ENCODE measurements around the gene MAGEA6. TPM values are rescaled to one million over a fixed set of nuclear protein-coding genes. Genes with fewer than 3 reads are reported as not detected.
"Not testable (repeated sequence)": the region's sequence is repeated elsewhere in the genome, so short reads cannot be mapped to it uniquely, and the experiment has no call there.

MAGEA6 gene
- total RNA-seq, 1 donor from 2014 or later: 0.70 TPM

DNA sequence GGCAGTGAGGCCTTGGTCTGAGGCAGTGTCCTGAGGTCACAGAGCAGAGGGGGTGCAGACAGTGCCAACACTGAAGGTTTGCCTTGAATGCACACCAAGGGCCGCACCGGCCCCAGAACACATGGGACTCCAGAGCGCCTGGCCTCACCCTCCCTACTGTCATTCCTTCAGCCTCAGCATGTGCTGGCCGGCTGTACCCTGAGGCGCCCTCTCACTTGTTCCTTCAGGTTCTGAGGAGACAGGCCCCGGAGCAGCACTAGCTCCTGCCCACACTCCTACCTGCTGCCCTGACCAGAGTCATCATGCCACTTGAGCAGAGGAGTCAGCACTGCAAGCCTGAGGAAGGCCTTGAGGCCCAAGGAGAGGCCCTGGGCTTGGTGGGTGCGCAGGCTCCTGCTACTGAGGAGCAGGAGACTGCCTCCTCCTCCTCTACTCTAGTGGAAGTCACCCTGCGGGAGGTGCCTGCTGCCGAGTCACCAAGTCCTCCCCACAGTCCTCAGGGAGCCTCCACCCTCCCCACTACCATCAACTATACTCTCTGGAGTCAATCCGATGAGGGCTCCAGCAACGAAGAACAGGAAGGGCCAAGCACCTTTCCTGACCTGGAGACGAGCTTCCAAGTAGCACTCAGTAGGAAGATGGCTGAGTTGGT is 33.5 kb downstream of the MAGEA6 start:
- no peaks in the 10 kb centered on the region for H3K79me2 ChIP-seq (ENCODE audit: insufficient read depth, low read length)
- DNase-seq (ENCODE audit: low read depth): no peak
- TF ChIP-seq, protein P1, sequence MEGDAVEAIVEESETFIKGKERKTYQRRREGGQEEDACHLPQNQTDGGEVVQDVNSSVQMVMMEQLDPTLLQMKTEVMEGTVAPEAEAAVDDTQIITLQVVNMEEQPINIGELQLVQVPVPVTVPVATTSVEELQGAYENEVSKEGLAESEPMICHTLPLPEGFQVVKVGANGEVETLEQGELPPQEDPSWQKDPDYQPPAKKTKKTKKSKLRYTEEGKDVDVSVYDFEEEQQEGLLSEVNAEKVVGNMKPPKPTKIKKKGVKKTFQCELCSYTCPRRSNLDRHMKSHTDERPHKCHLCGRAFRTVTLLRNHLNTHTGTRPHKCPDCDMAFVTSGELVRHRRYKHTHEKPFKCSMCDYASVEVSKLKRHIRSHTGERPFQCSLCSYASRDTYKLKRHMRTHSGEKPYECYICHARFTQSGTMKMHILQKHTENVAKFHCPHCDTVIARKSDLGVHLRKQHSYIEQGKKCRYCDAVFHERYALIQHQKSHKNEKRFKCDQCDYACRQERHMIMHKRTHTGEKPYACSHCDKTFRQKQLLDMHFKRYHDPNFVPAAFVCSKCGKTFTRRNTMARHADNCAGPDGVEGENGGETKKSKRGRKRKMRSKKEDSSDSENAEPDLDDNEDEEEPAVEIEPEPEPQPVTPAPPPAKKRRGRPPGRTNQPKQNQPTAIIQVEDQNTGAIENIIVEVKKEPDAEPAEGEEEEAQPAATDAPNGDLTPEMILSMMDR (IDR thresholded peaks at IDR 0.05; ENCODE audit: insufficient read depth, low read depth, low read length): no peak
- no peak for TF ChIP-seq EZH2 (IDR thresholded peaks at IDR 0.05; ENCODE audit: insufficient read depth, low read length)
- no peak overlapping the region for H3K9ac ChIP-seq (ENCODE audit: low read length)
- no peaks in the 10 kb centered on the region for H3K9me3 ChIP-seq (ENCODE audit: insufficient read depth, low read depth, low read length)
- Mint-ChIP-seq H3K27me3 (ENCODE audit: low read depth, unreplicated experiment) (no peaks in the 10 kb centered on the region), H3K9me3 (ENCODE audit: unreplicated experiment) (no peaks in the 10 kb centered on the region), H3K27ac (ENCODE audit: unreplicated experiment) (no peak overlapping the region), H3K4me1 (ENCODE audit: low read depth, unreplicated experiment) (no peaks in the 10 kb centered on the region), H3K36me3 (ENCODE audit: low read depth, unreplicated experiment) (no peaks in the 10 kb centered on the region), H3K4me3 (ENCODE audit: unreplicated experiment) (no peak overlapping the region)
- H3K4me1 ChIP-seq (ENCODE audit: insufficient read depth, low read length): no peaks in the 10 kb centered on the region
- H3K27ac ChIP-seq (ENCODE audit: low read depth, low read length): no peak overlapping the region
- FAIRE-seq: no peak
- H3K36me3 ChIP-seq (ENCODE audit: insufficient read depth, low read length): no peaks in the 10 kb centered on the region
- H3K27me3 ChIP-seq (ENCODE audit: insufficient read depth, low read length): no peaks in the 10 kb centered on the region
- no peak overlapping the region for H2AFZ ChIP-seq (ENCODE audit: low read depth, low read length)
- H3K4me3 ChIP-seq (ENCODE audit: insufficient read depth, low read depth, low read length): no peak overlapping the region
- H4K20me1 ChIP-seq (ENCODE audit: insufficient read depth, low read length): no peaks in the 10 kb centered on the region
- H3K4me2 ChIP-seq (ENCODE audit: low read length): no peak overlapping the region

DNA sequence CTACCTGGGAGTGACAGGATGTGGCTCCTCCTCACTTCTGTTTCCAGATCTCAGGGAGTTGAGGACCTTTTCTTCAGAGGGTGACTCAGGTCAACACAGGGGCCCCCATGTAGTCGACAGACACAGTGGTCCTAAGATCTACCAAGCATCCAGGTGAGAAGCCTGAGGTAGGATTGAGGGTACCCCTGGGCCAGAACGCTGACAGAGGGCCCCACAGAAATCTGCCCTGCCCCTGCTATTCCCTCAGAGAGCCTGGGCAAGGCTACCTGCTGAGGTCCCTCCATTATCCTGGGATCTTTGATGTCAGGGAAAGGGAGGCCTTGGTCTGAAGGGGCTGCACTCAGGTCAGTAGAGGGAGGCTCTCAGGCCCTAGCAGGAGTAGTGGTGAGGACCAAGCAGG is 34.4 kb downstream of the MAGEA6 start:
- no peak overlapping the region for H3K27ac ChIP-seq (ENCODE audit: low read depth, low read length)
- Mint-ChIP-seq H3K27ac (ENCODE audit: unreplicated experiment) (no peak overlapping the region), H3K36me3 (ENCODE audit: low read depth, unreplicated experiment) (no peaks in the 10 kb centered on the region), H3K4me3 (ENCODE audit: unreplicated experiment) (no peak overlapping the region), H3K9me3 (ENCODE audit: unreplicated experiment) (no peaks in the 10 kb centered on the region), H3K4me1 (ENCODE audit: low read depth, unreplicated experiment) (no peaks in the 10 kb centered on the region), H3K27me3 (ENCODE audit: low read depth, unreplicated experiment) (no peaks in the 10 kb centered on the region)
- no peak for DNase-seq (ENCODE audit: low read depth)
- H3K9me3 ChIP-seq (ENCODE audit: insufficient read depth, low read depth, low read length): no peaks in the 10 kb centered on the region
- H4K20me1 ChIP-seq (ENCODE audit: insufficient read depth, low read length): no peaks in the 10 kb centered on the region
- no peak for FAIRE-seq
- TF ChIP-seq EZH2 (IDR thresholded peaks at IDR 0.05; ENCODE audit: insufficient read depth, low read length): no peak
- TF ChIP-seq, protein P1 (IDR thresholded peaks at IDR 0.05; ENCODE audit: insufficient read depth, low read depth, low read length): no peak
- H3K79me2 ChIP-seq (ENCODE audit: insufficient read depth, low read length): no peaks in the 10 kb centered on the region
- H3K36me3 ChIP-seq (ENCODE audit: insufficient read depth, low read length): no peaks in the 10 kb centered on the region
- no peaks in the 10 kb centered on the region for H3K27me3 ChIP-seq (ENCODE audit: insufficient read depth, low read length)
- no peak overlapping the region for H2AFZ ChIP-seq (ENCODE audit: low read depth, low read length)
- no peaks in the 10 kb centered on the region for H3K4me1 ChIP-seq (ENCODE audit: insufficient read depth, low read length)
- H3K4me2 ChIP-seq (ENCODE audit: low read length): no peak overlapping the region
- H3K4me3 ChIP-seq (ENCODE audit: insufficient read depth, low read depth, low read length): no peak overlapping the region
- no peak overlapping the region for H3K9ac ChIP-seq (ENCODE audit: low read length)

DNA sequence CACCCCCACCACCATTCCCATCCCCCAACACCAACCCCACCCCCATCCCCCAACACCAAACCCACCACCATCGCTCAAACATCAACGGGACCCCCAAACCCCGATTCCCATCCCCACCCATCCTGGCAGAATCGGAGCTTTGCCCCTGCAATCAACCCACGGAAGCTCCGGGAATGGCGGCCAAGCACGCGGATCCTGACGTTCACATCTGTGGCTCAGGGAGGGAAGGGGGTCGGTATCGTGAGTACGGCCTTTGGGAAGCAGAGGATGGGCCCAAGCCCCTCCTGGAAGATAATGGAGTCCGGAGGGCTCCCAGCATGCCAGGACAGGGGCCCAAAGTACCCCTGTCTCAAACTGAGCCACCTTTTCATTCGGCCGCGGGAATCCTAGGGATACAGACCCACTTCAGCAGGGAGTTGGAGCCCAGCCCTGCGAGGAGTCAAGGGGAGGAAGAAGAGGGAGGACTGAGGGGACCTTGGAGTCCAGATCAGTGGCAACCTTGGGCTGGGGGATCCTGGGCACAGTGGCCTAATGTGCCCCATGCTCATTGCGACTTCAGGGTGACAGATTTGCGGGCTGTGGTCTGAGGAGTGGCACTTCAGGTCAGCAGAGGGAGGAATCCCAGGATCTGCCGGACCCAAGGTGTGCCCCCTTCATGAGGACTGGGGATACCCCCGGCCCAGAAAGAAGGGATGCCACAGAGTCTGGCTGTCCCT is 35.2 kb downstream of the MAGEA6 start:
- H3K27me3 ChIP-seq (ENCODE audit: insufficient read depth, low read length); FAIRE-seq; H3K27me3 Mint-ChIP-seq (ENCODE audit: low read depth, unreplicated experiment); H3K4me3 ChIP-seq (ENCODE audit: insufficient read depth, low read depth, low read length); DNase-seq (ENCODE audit: low read depth); H2AFZ ChIP-seq (ENCODE audit: low read depth, low read length); H3K9me3 Mint-ChIP-seq (ENCODE audit: unreplicated experiment); H3K4me2 ChIP-seq (ENCODE audit: low read length); H3K79me2 ChIP-seq (ENCODE audit: insufficient read depth, low read length); H3K4me3 Mint-ChIP-seq (ENCODE audit: unreplicated experiment); H3K27ac ChIP-seq (ENCODE audit: low read depth, low read length); H3K36me3 ChIP-seq (ENCODE audit: insufficient read depth, low read length); H3K36me3 Mint-ChIP-seq (ENCODE audit: low read depth, unreplicated experiment); H3K4me1 ChIP-seq (ENCODE audit: insufficient read depth, low read length); H4K20me1 ChIP-seq (ENCODE audit: insufficient read depth, low read length); H3K27ac Mint-ChIP-seq (ENCODE audit: unreplicated experiment); H3K9me3 ChIP-seq (ENCODE audit: insufficient read depth, low read depth, low read length); H3K4me1 Mint-ChIP-seq (ENCODE audit: low read depth, unreplicated experiment); H3K9ac ChIP-seq (ENCODE audit: low read length): not testable (repeated sequence)
